ENCODE results near the gene IRX4. TPM values are rescaled to one million over a fixed set of nuclear protein-coding genes. Genes with fewer than 3 reads are reported as not detected.

Gene IRX4
- total and polyA plus RNA-seq, 2 donors (not counting 1 experiment from before 2014, with no cell fraction given), result not detected

DNA sequence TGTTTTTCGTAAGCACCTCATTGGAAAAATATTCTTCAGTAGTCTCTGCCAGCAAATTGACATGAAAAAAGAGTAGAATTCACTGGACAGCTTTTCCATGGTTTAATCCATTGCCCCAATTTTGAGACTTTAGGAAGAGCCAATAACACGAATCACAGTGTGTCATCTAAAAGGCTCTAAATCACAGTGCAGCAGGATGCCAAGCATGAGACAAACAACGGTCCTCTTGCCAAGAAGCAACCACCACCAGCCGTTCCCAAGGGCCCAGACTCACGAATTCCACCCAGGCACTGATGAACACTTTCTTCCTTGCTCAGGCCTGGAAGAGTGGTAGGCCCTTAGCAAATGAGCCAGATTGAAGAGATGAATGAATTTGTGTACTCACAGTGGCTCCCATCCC, 18.3 kb upstream of the IRX4 start:
- no peak overlapping the region for H3K4me2 ChIP-seq (ENCODE audit: extremely low read depth, insufficient read depth, low read length)
- H3K36me3 ChIP-seq (ENCODE audit: control insufficient read depth, insufficient read depth, low read length), result no peaks in the 10 kb centered on the region
- no peak overlapping the region for H3K4me3 ChIP-seq (replicated peaks in 1 of 4; ENCODE audit: control extremely low read depth in 1 of 4, insufficient read depth in 1 of 4, low read depth in 3 of 4, low read length in 4 of 4)
- no peaks in the 10 kb centered on the region for H3K27me3 ChIP-seq (ENCODE audit: control insufficient read depth, insufficient read depth, low read length)
- no peak overlapping the region for H3K27ac ChIP-seq (ENCODE audit: insufficient read depth, low read length)
- no peak overlapping the region for H2AFZ ChIP-seq (ENCODE audit: low read length)
- H4K20me1 ChIP-seq (ENCODE audit: control insufficient read depth, extremely low read depth, insufficient read depth, low read length), result no peaks in the 10 kb centered on the region
- H3K9me3 ChIP-seq (ENCODE audit: control insufficient read depth, insufficient read depth, low read depth, low read length), result no peaks in the 10 kb centered on the region
- DNase-seq (ENCODE audit: low read depth in 2 of 2), result no peak
- no peak overlapping the region for H3K9ac ChIP-seq (ENCODE audit: insufficient read depth, low read length)
- H3K79me2 ChIP-seq (ENCODE audit: control insufficient read depth, insufficient read depth, low read length), result no peaks in the 10 kb centered on the region
- TF ChIP-seq, protein P1, sequence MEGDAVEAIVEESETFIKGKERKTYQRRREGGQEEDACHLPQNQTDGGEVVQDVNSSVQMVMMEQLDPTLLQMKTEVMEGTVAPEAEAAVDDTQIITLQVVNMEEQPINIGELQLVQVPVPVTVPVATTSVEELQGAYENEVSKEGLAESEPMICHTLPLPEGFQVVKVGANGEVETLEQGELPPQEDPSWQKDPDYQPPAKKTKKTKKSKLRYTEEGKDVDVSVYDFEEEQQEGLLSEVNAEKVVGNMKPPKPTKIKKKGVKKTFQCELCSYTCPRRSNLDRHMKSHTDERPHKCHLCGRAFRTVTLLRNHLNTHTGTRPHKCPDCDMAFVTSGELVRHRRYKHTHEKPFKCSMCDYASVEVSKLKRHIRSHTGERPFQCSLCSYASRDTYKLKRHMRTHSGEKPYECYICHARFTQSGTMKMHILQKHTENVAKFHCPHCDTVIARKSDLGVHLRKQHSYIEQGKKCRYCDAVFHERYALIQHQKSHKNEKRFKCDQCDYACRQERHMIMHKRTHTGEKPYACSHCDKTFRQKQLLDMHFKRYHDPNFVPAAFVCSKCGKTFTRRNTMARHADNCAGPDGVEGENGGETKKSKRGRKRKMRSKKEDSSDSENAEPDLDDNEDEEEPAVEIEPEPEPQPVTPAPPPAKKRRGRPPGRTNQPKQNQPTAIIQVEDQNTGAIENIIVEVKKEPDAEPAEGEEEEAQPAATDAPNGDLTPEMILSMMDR (conservative IDR thresholded peaks at IDR 0.05 in 1 of 2, IDR thresholded peaks at IDR 0.05 in 1 of 2; ENCODE audit: low read depth in 1 of 2, low read length in 2 of 2), result no peak
- TF ChIP-seq EZH2 (IDR thresholded peaks at IDR 0.05; ENCODE audit: low read length, missing control alignments), result no peak
- H3K4me1 ChIP-seq (ENCODE audit: control insufficient read depth, extremely low read depth, insufficient read depth, low read length), result no peaks in the 10 kb centered on the region

DNA sequence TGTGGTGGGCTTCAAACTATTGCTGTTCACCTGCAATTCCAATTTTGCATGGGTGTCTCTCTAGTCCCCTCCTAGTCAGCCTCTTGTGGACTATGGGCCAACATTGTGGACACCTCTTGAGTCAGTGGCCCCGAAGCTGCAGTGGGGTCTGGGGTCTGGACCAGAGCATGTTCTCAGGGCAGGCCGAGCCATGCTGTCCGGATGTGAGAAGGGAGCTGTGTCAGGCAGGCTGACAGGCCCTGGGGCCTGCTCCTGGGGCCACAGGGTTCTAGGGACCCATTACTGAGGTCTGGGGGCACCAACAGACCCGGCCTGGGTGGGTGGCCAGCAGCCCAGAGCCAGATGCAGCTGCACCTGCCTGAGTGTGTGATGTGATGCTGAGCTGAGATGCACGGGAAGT, 16.5 kb upstream of the IRX4 start:
- Histone ChIP-seq H3K4me1 (ENCODE audit: control insufficient read depth, extremely low read depth, insufficient read depth, low read length) (no peaks in the 10 kb centered on the region), H4K20me1 (ENCODE audit: control insufficient read depth, extremely low read depth, insufficient read depth, low read length) (no peaks in the 10 kb centered on the region), H3K9ac (ENCODE audit: insufficient read depth, low read length) (no peak overlapping the region), H3K4me3 (replicated peaks in 1 of 4; ENCODE audit: control extremely low read depth in 1 of 4, insufficient read depth in 1 of 4, low read depth in 3 of 4, low read length in 4 of 4) (no peak overlapping the region), H3K27me3 (ENCODE audit: control insufficient read depth, insufficient read depth, low read length) (no peaks in the 10 kb centered on the region), H3K36me3 (ENCODE audit: control insufficient read depth, insufficient read depth, low read length) (no peaks in the 10 kb centered on the region), H3K9me3 (ENCODE audit: control insufficient read depth, insufficient read depth, low read depth, low read length) (no peaks in the 10 kb centered on the region), H3K4me2 (ENCODE audit: extremely low read depth, insufficient read depth, low read length) (no peak overlapping the region), H2AFZ (ENCODE audit: low read length) (no peak overlapping the region), H3K27ac (ENCODE audit: insufficient read depth, low read length) (no peak overlapping the region), H3K79me2 (ENCODE audit: control insufficient read depth, insufficient read depth, low read length) (no peaks in the 10 kb centered on the region)
- TF ChIP-seq EZH2 (IDR thresholded peaks at IDR 0.05; ENCODE audit: low read length, missing control alignments), result no peak
- TF ChIP-seq, protein P1 (conservative IDR thresholded peaks at IDR 0.05 in 1 of 2, IDR thresholded peaks at IDR 0.05 in 1 of 2; ENCODE audit: low read depth in 1 of 2, low read length in 2 of 2), result no peak
- no peak for DNase-seq (ENCODE audit: low read depth in 2 of 2)

DNA sequence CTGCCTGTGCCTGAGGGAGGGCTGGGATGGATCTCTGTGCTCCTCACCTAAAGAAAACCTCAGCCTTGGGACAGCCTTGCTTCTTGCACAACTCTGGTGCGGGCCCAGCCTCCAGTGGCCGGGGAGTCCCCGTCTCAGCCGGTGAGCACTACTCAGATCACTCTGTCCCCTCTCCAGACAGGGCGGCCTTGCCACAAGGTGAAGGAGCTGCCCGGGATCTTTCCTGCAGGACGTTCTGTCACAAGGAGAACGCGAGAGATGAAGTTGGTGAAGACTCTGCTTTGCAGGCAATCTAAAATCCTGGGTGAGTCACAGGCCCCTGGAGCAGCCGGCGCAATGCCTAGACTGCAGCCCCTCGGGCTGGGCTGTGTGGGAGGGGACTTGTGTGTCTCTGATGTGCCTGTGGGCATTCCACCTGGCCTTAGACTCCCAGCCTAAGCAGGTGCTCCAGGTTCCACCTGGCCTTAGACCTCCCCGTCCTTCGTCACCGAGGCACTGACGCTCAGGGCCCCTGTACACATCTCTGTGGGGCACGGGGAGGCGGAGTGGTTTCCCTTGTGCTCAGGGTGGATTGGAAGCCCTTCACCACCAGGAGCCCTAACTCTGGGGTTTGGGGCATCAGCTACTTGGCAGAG, 15.2 kb upstream of the IRX4 start:
- Histone ChIP-seq H3K9me3 (ENCODE audit: control insufficient read depth, insufficient read depth, low read depth, low read length) (no peaks in the 10 kb centered on the region), H3K79me2 (ENCODE audit: control insufficient read depth, insufficient read depth, low read length) (no peaks in the 10 kb centered on the region), H3K27me3 (ENCODE audit: control insufficient read depth, insufficient read depth, low read length) (no peaks in the 10 kb centered on the region), H2AFZ (ENCODE audit: low read length) (no peak overlapping the region), H3K27ac (ENCODE audit: insufficient read depth, low read length) (no peak overlapping the region), H3K4me1 (ENCODE audit: control insufficient read depth, extremely low read depth, insufficient read depth, low read length) (no peaks in the 10 kb centered on the region), H3K4me3 (replicated peaks in 1 of 4; ENCODE audit: control extremely low read depth in 1 of 4, insufficient read depth in 1 of 4, low read depth in 3 of 4, low read length in 4 of 4) (no peak overlapping the region), H3K9ac (ENCODE audit: insufficient read depth, low read length) (no peak overlapping the region), H3K36me3 (ENCODE audit: control insufficient read depth, insufficient read depth, low read length) (no peaks in the 10 kb centered on the region), H3K4me2 (ENCODE audit: extremely low read depth, insufficient read depth, low read length) (no peak overlapping the region), H4K20me1 (ENCODE audit: control insufficient read depth, extremely low read depth, insufficient read depth, low read length) (no peaks in the 10 kb centered on the region)
- no peak for TF ChIP-seq EZH2 (IDR thresholded peaks at IDR 0.05; ENCODE audit: low read length, missing control alignments)
- TF ChIP-seq, protein P1 (conservative IDR thresholded peaks at IDR 0.05 in 1 of 2, IDR thresholded peaks at IDR 0.05 in 1 of 2; ENCODE audit: low read depth in 1 of 2, low read length in 2 of 2), result no peak
- DNase-seq (ENCODE audit: low read depth in 2 of 2), result no peak

Measured in fibroblast of lung (primary cell).